Measurements from ENCODE around the gene ZCCHC3.

ZCCHC3 gene

GRCh38 chr20:346640-347316, 49.4 kb downstream of the ZCCHC3 start, which contains the start of gene NRSN2:
Gene NRSN2, plus strand, starts transcription at chr20:347111. Its CDS starts 2,533 bp downstream, at chr20:349644.
- Histone ChIP-seq H3K4me3 (IDR thresholded peaks at IDR 0.05; ENCODE audit: insufficient read depth, low read depth, low read length) (no peak within 1 kb of the TSS), H3K27me3 (ENCODE audit: insufficient read depth, low read depth) (no peaks in the 10 kb centered on the region), H3K79me2 (ENCODE audit: insufficient read depth, low read depth) (no peaks in the 10 kb centered on the region), H3K4me1 (ENCODE audit: low read depth, poor library complexity, severe bottlenecking) (peaks cover 9% of the 10 kb centered on the region), H2AFZ (ENCODE audit: low read depth) (peak within 1 kb of the TSS; percentile 90), H3K4me2 (peak within 1 kb of the TSS; percentile 70), H4K20me1 (ENCODE audit: insufficient read depth) (no peaks in the 10 kb centered on the region), H3K9ac (peak within 1 kb of the TSS; percentile 85), H3K27ac (peak within 1 kb of the TSS; percentile 68), H3K36me3 (ENCODE audit: insufficient read depth) (no peaks in the 10 kb centered on the region)
- no peak for TF ChIP-seq CTCF (conservative IDR thresholded peaks at IDR 0.05; ENCODE audit: low read depth, low read length)

- Histone ChIP-seq H3K4me2 (peak overlapping the region; percentile 70; the same call in 1 of the 2 replicates), H3K9ac (peak overlapping the region; percentile 85), H3K4me1 (ENCODE audit: low read depth, poor library complexity, severe bottlenecking) (peaks cover 9% of the 10 kb centered on the region), H2AFZ (ENCODE audit: low read depth) (peak overlapping the region; percentile 90), H3K27me3 (ENCODE audit: insufficient read depth, low read depth) (no peaks in the 10 kb centered on the region), H3K4me3 (IDR thresholded peaks at IDR 0.05; ENCODE audit: insufficient read depth, low read depth, low read length) (no peak overlapping the region), H3K27ac (no peak overlapping the region), H3K36me3 (ENCODE audit: insufficient read depth) (no peaks in the 10 kb centered on the region), H3K79me2 (ENCODE audit: insufficient read depth, low read depth) (no peaks in the 10 kb centered on the region), H4K20me1 (ENCODE audit: insufficient read depth) (no peaks in the 10 kb centered on the region)
- TF ChIP-seq CTCF (conservative IDR thresholded peaks at IDR 0.05; ENCODE audit: low read depth, low read length): no peak
These were observed 49.9 kb downstream of the ZCCHC3 start for GRCh38 chr20:347317-347639.

- Histone ChIP-seq H3K4me1 (ENCODE audit: low read depth, poor library complexity, severe bottlenecking) (peaks cover 9% of the 10 kb centered on the region), H2AFZ (ENCODE audit: low read depth) (peak overlapping the region; percentile 90), H4K20me1 (ENCODE audit: insufficient read depth) (no peaks in the 10 kb centered on the region), H3K9ac (peak overlapping the region; percentile 85), H3K4me2 (peak overlapping the region; percentile 70), H3K4me3 (IDR thresholded peaks at IDR 0.05; ENCODE audit: insufficient read depth, low read depth, low read length) (no peak overlapping the region), H3K27me3 (ENCODE audit: insufficient read depth, low read depth) (no peaks in the 10 kb centered on the region), H3K79me2 (ENCODE audit: insufficient read depth, low read depth) (no peaks in the 10 kb centered on the region), H3K36me3 (ENCODE audit: insufficient read depth) (no peaks in the 10 kb centered on the region), H3K27ac (peak overlapping the region; percentile 68)
- TF ChIP-seq CTCF (conservative IDR thresholded peaks at IDR 0.05; ENCODE audit: low read depth, low read length): no peak
These were observed 50.5 kb downstream of the ZCCHC3 start for GRCh38 chr20:347640-348484.

GRCh38 chr20:348972-349841, 51.8 kb downstream of the ZCCHC3 start:
- Histone ChIP-seq H3K4me1 (ENCODE audit: low read depth, poor library complexity, severe bottlenecking) (peaks cover 9% of the 10 kb centered on the region), H3K9ac (peak overlapping the region; percentile 85; the same call in 1 of the 2 replicates), H3K79me2 (ENCODE audit: insufficient read depth, low read depth) (no peaks in the 10 kb centered on the region), H3K4me3 (IDR thresholded peaks at IDR 0.05; ENCODE audit: insufficient read depth, low read depth, low read length) (no peak overlapping the region), H3K36me3 (ENCODE audit: insufficient read depth) (no peaks in the 10 kb centered on the region), H3K27me3 (ENCODE audit: insufficient read depth, low read depth) (no peaks in the 10 kb centered on the region), H3K27ac (no peak overlapping the region), H3K4me2 (peak overlapping the region; percentile 70), H4K20me1 (ENCODE audit: insufficient read depth) (no peaks in the 10 kb centered on the region), H2AFZ (ENCODE audit: low read depth) (peak overlapping the region; percentile 90)
- no peak for TF ChIP-seq CTCF (conservative IDR thresholded peaks at IDR 0.05; ENCODE audit: low read depth, low read length)
